HCT116 (cell line): Measurements from ENCODE around the gene STUM. TPM values are rescaled to one million over a fixed set of nuclear protein-coding genes. Genes with fewer than 3 reads are reported as not detected.

Source experiments
- ATAC-seq: fragments of 200-7000 bp; cut with Tn5 transposase; 2 replicates; pipeline ENCODE4 v1.9.1; 2020; ENCODE audit warnings: mild to moderate bottlenecking, moderate library complexity
- BruUV-seq: library from RNA; stranded (reverse); fragments of 400-500 nt; replicated peaks from 2 replicates; lab custom pipeline; 2021; lab: Mats Ljungman, UMichigan
- CTCF ChIA-PET: fragments of 300-600 bp; sonication (Branson Sonifier 250); formaldehyde crosslinking; loops from one replicate; lab custom pipeline; 2021; ENCODE audit warnings: antibody characterized with exemption; lab: Charles Lee
- POLR2A ChIA-PET: fragments of 300-600, 350-600 bp; sonication (Branson Sonifier 250); formaldehyde crosslinking; loops from one replicate; lab custom pipeline; 2021; ENCODE audit warnings: antibody characterized with exemption; lab: Charles Lee
- RAD21 ChIA-PET, 2 experiments: fragments of 300-600 bp; sonication (Branson Sonifier 250); formaldehyde crosslinking; loops; one replicate each; lab custom pipeline; 2023; ENCODE audit warnings: low total read pairs in 2 of 2; ENCODE audit not compliant: uncharacterized antibody in 2 of 2, unreplicated experiment in 2 of 2, low non-redundant PET in 1 of 2; lab: Charles Lee
- DNase-seq: peaks from one replicate; pipeline ENCODE4 v3.0.0-alpha.2; 2010; ENCODE audit warnings: low read depth, low spot score
- H2AFZ ChIP-seq: fragments of 200-600 bp; shearing (Covaris generic), sonication (generic); 2 replicates; pipeline ENCODE4 v1.6.1; 2017; ENCODE audit warnings: low read depth, mixed run types, mixed read lengths, antibody characterized with exemption, low read length; ENCODE audit not compliant: poor library complexity, severe bottlenecking
- H3K27ac ChIP-seq: 2 replicates; pipeline ENCODE4 v1.5.1; 2012; ENCODE audit warnings: low read depth, low read length
- H3K27me3 ChIP-seq: fragments of 200-600 bp; sonication (generic); 2 replicates; pipeline ENCODE4 v1.6.1; 2016; ENCODE audit warnings: mixed run types, low read length, mixed read lengths; ENCODE audit not compliant: insufficient read depth
- H3K36me3 ChIP-seq, 2 experiments: fragments of 200-500 bp in 1 of 2; fragments of 200-600 bp in 1 of 2; sonication (Bioruptor generic) in 1 of 2; sonication (generic) in 1 of 2; 2 replicates each; pipeline versions ENCODE4 v1.5.1 to v1.6.1; 2014 to 2016; ENCODE audit warnings: low read length in 2 of 2, inconsistent platforms in 1 of 2, mixed read lengths in 1 of 2, mixed run types in 1 of 2; ENCODE audit not compliant: insufficient read depth in 2 of 2, control insufficient read depth in 1 of 2
- H3K4me1 ChIP-seq, 2 experiments: fragments of 200-600 bp in 1 of 2; sonication (generic) in 1 of 2; 2 replicates each; pipeline versions ENCODE4 v1.5.1 to v1.6.1; 2012 to 2017; ENCODE audit warnings: low read length in 2 of 2, inconsistent platforms in 1 of 2, mild to moderate bottlenecking in 1 of 2, mixed read lengths in 1 of 2, mixed run types in 1 of 2, moderate library complexity in 1 of 2; ENCODE audit not compliant: insufficient read depth in 2 of 2, control insufficient read depth in 1 of 2
- H3K4me2 ChIP-seq: fragments of 200-600 bp; sonication (generic); 2 replicates; pipeline ENCODE4 v1.6.1; 2017; ENCODE audit warnings: mixed run types, low read length, mixed read lengths
- H3K4me3 ChIP-seq, 2 experiments: fragments of 200-600 bp in 1 of 2; sonication (generic) in 1 of 2; replicated peaks in 1 of 2; 2 replicates each; pipeline ENCODE4 v1.5.1; 2011 to 2016; ENCODE audit warnings: low read length in 2 of 2, control low read depth in 1 of 2, low read depth in 1 of 2, mild to moderate bottlenecking in 1 of 2, mixed read lengths in 1 of 2, mixed run types in 1 of 2
- H3K79me2 ChIP-seq: fragments of 200-600 bp; sonication (generic); 2 replicates; pipeline ENCODE4 v1.6.1; 2017; ENCODE audit warnings: mild to moderate bottlenecking, mixed run types, low read length, moderate library complexity, mixed read lengths; ENCODE audit not compliant: insufficient read depth
- H3K9ac ChIP-seq: fragments of 200-600 bp; sonication (generic); 2 replicates; pipeline ENCODE4 v1.6.1; 2016; ENCODE audit warnings: low read length, mixed read lengths
- H3K9me2 ChIP-seq: fragments of 200-600 bp; sonication (generic), shearing (Covaris generic); 2 replicates; pipeline ENCODE4 v1.6.1; 2017; ENCODE audit warnings: mixed run types, mild to moderate bottlenecking, moderate library complexity; ENCODE audit not compliant: insufficient read depth
- H3K9me3 ChIP-seq, 2 experiments: fragments of 200-500 bp in 1 of 2; fragments of 200-600 bp in 1 of 2; sonication (Bioruptor generic) in 1 of 2; sonication (generic) in 1 of 2; 2 replicates each; pipeline ENCODE4 v1.6.1; 2014 to 2017; ENCODE audit warnings: low read length in 2 of 2, mixed read lengths in 2 of 2, inconsistent platforms in 1 of 2, low read depth in 1 of 2, mild to moderate bottlenecking in 1 of 2, mixed run types in 1 of 2, moderate library complexity in 1 of 2; ENCODE audit not compliant: control insufficient read depth in 1 of 2, insufficient read depth in 1 of 2
- H4K20me1 ChIP-seq: fragments of 200-600 bp; sonication (generic), shearing (Covaris generic); 2 replicates; pipeline ENCODE4 v1.6.1; 2017; ENCODE audit warnings: mixed run types, mild to moderate bottlenecking, moderate library complexity; ENCODE audit not compliant: insufficient read depth
- CEBPB ChIP-seq: IDR thresholded peaks from 2 replicates; pipeline ENCODE4 v1.6.1; 2012; ENCODE audit warnings: low read depth
- EGR1 ChIP-seq: IDR thresholded peaks from 2 replicates; pipeline ENCODE4 v1.6.1; 2012; ENCODE audit warnings: low read depth
- EZH2 ChIP-seq: fragments of 200-600 bp; sonication (generic); IDR thresholded peaks from 2 replicates; pipeline ENCODE4 v1.6.1; 2017; ENCODE audit warnings: antibody characterized with exemption, mixed run types
- EZH2phosphoT487 ChIP-seq: fragments of 200-600 bp; IDR thresholded peaks from 2 replicates; pipeline ENCODE4 v1.6.1; 2018; ENCODE audit warnings: antibody characterized with exemption, borderline replicate concordance
- POLR2A ChIP-seq: IDR thresholded peaks from 2 replicates; pipeline ENCODE4 v1.7.0; 2011; ENCODE audit warnings: borderline replicate concordance; ENCODE audit not compliant: insufficient read depth, insufficient read length; ENCODE audit errors: extremely low read depth
- POLR2AphosphoS5 ChIP-seq: IDR thresholded peaks from 2 replicates; pipeline ENCODE4 v1.6.1; 2011; ENCODE audit warnings: mild to moderate bottlenecking, low read depth, low read length, moderate library complexity
- RAD21 ChIP-seq: IDR thresholded peaks from 2 replicates; pipeline ENCODE4 v1.6.1; 2012; ENCODE audit warnings: low read depth, mild to moderate bottlenecking
- REST ChIP-seq: IDR thresholded peaks from 2 replicates; pipeline ENCODE4 v1.6.1; 2012; ENCODE audit warnings: low read depth
- SIN3A ChIP-seq: IDR thresholded peaks from 2 replicates; pipeline ENCODE4 v1.6.1; 2012; ENCODE audit warnings: low read depth
- SP1 ChIP-seq: IDR thresholded peaks from 2 replicates; pipeline ENCODE4 v1.6.1; 2012; ENCODE audit warnings: low read depth
- SRF ChIP-seq: IDR thresholded peaks from 2 replicates; pipeline ENCODE4 v1.6.1; 2012; ENCODE audit warnings: low read depth
- YY1 ChIP-seq: IDR thresholded peaks from 2 replicates; pipeline ENCODE4 v1.6.1; 2011; ENCODE audit warnings: low read length, low read depth, moderate library complexity, mild to moderate bottlenecking; ENCODE audit not compliant: insufficient replicate concordance; ENCODE audit errors: extremely low read depth
- ZNF274 ChIP-seq: fragments of 200-500 bp; sonication (Bioruptor generic); IDR thresholded peaks from 2 replicates; pipeline ENCODE4 v1.6.1; 2014; ENCODE audit warnings: mild to moderate bottlenecking, low read depth, low read length, inconsistent platforms
- intact Hi-C: fragments of 100-400 bp; cut with micrococcal nuclease; formaldehyde crosslinking; loops from 2 replicates; pipeline ENCODE4 v1.10.0; 2022
- total RNA-seq: library from RNA; stranded (reverse); gene quantifications from one replicate; pipeline ENCODE4 v1.2.1, GENCODE V29; 2021; ENCODE audit not compliant: unreplicated experiment
- TF ChIP-seq, protein P1 (sequence below): IDR thresholded peaks from 2 replicates; pipeline ENCODE4 v1.6.1; 2012

Gene STUM
- total RNA-seq, 1 experiment from 2014 or later = not detected

DNA sequence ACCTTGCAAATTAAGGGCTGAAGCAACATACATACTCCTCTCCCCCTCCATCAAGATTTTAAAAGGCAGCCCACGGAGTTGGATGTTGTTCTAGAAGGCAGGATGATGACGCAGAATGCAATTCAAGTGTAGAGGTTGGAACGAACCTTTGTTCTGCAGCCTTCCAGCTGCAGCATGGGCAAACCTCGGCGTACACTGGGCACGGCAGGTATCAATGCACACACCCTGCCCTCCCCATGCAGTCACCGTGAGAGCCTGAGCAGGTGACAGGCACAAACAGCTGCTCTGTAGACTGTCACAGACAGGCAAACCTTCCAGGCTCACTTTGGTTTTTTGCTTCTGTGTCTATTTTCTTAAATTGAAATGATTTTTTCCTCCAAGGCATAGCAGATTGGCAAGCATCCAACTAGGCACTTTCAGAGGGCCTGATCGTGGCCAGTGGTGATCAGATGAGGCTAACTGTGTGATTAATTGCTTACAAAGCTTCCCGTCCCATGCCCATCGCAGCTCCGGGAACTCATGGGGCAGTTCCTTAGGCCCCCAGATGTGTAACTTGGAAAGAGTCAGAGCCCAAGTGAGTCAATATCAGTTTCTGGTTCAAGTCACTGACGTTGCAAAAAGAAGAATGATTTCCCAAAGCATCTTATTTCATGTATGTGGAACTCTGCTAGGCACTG is 108.2 kb downstream of the STUM start:
- Histone ChIP-seq H3K9me2 (no peaks in the 10 kb centered on the region), H3K27ac (no peak overlapping the region), H3K79me2 (no peaks in the 10 kb centered on the region), H3K4me1 (peaks cover 15 to 29% of the 10 kb centered on the region in 2 experiments), H3K9me3 (no peaks in the 10 kb centered on the region), H3K27me3 (no peaks in the 10 kb centered on the region), H3K9ac (no peak overlapping the region), H3K4me3 (no peak overlapping the region), H2AFZ (no peak overlapping the region), H3K4me2 (no peak overlapping the region)
- BruUV-seq = no TSS peak
- RAD21 ChIA-PET = no interaction called here
- no peak for DNase-seq
- ATAC-seq = no peak
- intact Hi-C loops = no loop called here
- CTCF ChIA-PET = no interaction called here
- POLR2A ChIA-PET = no interaction called here
- TF ChIP-seq YY1 (no peak), SRF (no peak), POLR2AphosphoS5 (no peak), ZNF274 (no peak), EZH2phosphoT487 (no peak), EZH2 (no peak), EGR1 (no peak), CEBPB (no peak), SP1 (no peak), SIN3A (no peak), REST (no peak), RAD21 (no peak), POLR2A (no peak)
- TF ChIP-seq, protein P1, sequence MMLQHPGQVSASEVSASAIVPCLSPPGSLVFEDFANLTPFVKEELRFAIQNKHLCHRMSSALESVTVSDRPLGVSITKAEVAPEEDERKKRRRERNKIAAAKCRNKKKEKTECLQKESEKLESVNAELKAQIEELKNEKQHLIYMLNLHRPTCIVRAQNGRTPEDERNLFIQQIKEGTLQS = no peak
- TF ChIP-seq, all 23 proteins: peak for 0
- Histone ChIP-seq H4K20me1 (no peaks in the 10 kb centered on the region), H3K36me3 (no peaks in the 10 kb centered on the region)
